ENCODE data around the gene PRUNE2. TPM values are rescaled to one million over a fixed set of nuclear protein-coding genes. Genes with fewer than 3 reads are reported as not detected.

Gene PRUNE2
- total RNA-seq, 1 experiment from 2014 or later: 0.59 TPM

GRCh38 chr9:76688471-76689238 lies 217.3 kb downstream of the PRUNE2 start:
- intact Hi-C loops (cut with micrococcal nuclease): no loop called here
- no peak for TF ChIP-seq JUND (IDR thresholded peaks at IDR 0.05)
- no peak for TF ChIP-seq ZBTB33 (IDR thresholded peaks at IDR 0.05; ENCODE audit: extremely low read depth, insufficient replicate concordance, low read length)
- TF ChIP-seq CEBPB (IDR thresholded peaks at IDR 0.05; ENCODE audit: low read depth): no peak
- no peak for TF ChIP-seq CBX3 (IDR thresholded peaks at IDR 0.05; ENCODE audit: low read depth)
- TF ChIP-seq MAX (IDR thresholded peaks at IDR 0.05): no peak
- no peak for TF ChIP-seq ELF1 (IDR thresholded peaks at IDR 0.05; ENCODE audit: borderline replicate concordance, low read depth)
- TF ChIP-seq SP1 (IDR thresholded peaks at IDR 0.05; ENCODE audit: low read depth): no peak
- no peak for TF ChIP-seq EGR1 (IDR thresholded peaks at IDR 0.05; ENCODE audit: low read depth)
- no peak for TF ChIP-seq TCF7L2 (IDR thresholded peaks at IDR 0.05; ENCODE audit: borderline replicate concordance, extremely low read depth, insufficient read depth, insufficient read length)
- no peak for TF ChIP-seq RAD21 (IDR thresholded peaks at IDR 0.05; ENCODE audit: low read depth)
- no peak for TF ChIP-seq CTCF (IDR thresholded peaks at IDR 0.05 in 2 of 3, conservative IDR thresholded peaks at IDR 0.05 in 1 of 3; ENCODE audit: borderline replicate concordance in 1 of 3, insufficient read depth in 1 of 3, low read depth in 2 of 3, low read length in 2 of 3)
- TF ChIP-seq FOSL1 (IDR thresholded peaks at IDR 0.05; ENCODE audit: low read depth): no peak
- no peak for TF ChIP-seq REST (IDR thresholded peaks at IDR 0.05; ENCODE audit: low read depth)
- no peak for TF ChIP-seq ZNF274 (IDR thresholded peaks at IDR 0.05; ENCODE audit: low read depth, low read length)
- no peak for TF ChIP-seq POLR2A (IDR thresholded peaks at IDR 0.05; ENCODE audit: borderline replicate concordance, extremely low read depth, insufficient read depth, insufficient read length)
- no peak for TF ChIP-seq SRF (IDR thresholded peaks at IDR 0.05; ENCODE audit: low read depth)
- Histone ChIP-seq H2AFZ (ENCODE audit: low read depth, low read length, poor library complexity, severe bottlenecking) (no peak overlapping the region), H4K20me1 (ENCODE audit: insufficient read depth) (no peaks in the 10 kb centered on the region), H3K36me3 (ENCODE audit: control insufficient read depth in 1 of 2, insufficient read depth in 2 of 2, low read length in 2 of 2) (no peaks in the 10 kb centered on the region), H3K9ac (ENCODE audit: low read length) (no peak overlapping the region), H3K9me3 (ENCODE audit: control insufficient read depth in 1 of 2, insufficient read depth in 1 of 2, low read depth in 1 of 2, low read length in 2 of 2) (no peaks in the 10 kb centered on the region), H3K27ac (ENCODE audit: low read depth, low read length) (no peak overlapping the region), H3K27me3 (ENCODE audit: insufficient read depth, low read length) (peaks cover 18% of the 10 kb centered on the region; the same call in 1 of the 2 replicates), H3K9me2 (ENCODE audit: insufficient read depth) (no peaks in the 10 kb centered on the region), H3K4me3 (replicated peaks in 1 of 2; ENCODE audit: low read depth in 1 of 2, low read length in 2 of 2) (no peak overlapping the region), H3K79me2 (ENCODE audit: insufficient read depth, low read length) (no peaks in the 10 kb centered on the region), H3K4me2 (ENCODE audit: low read length) (no peak overlapping the region), H3K4me1 (ENCODE audit: control insufficient read depth in 1 of 2, insufficient read depth in 2 of 2, low read length in 2 of 2) (0 out of 4 replicates have a peak, but pooled peaks cover 0 to 8% of the 10 kb centered on the region in 2 experiments)
- POLR2A ChIA-PET: no interaction called here
- ATAC-seq (no peak), DNase-seq (ENCODE audit: low read depth, low spot score) (no peak)
- BruUV-seq (replicated peaks): no TSS peak
- CTCF ChIA-PET: interaction anchor here (1.0 kb wide), 1 partner anchor 31 kb away, joined by 3 read pairs; no protein-coding TSS in a partner anchor
- RAD21 ChIA-PET (ENCODE audit: low non-redundant PET in 1 of 2, low total read pairs in 2 of 2, uncharacterized antibody in 2 of 2, unreplicated experiment in 2 of 2): no interaction called here

Measured in HCT116 (cell line).